NCI-H2081 (cell line): ENCODE measurements around the gene IL36A.

Experiments
- DNase-seq, 2 experiments: peaks; one replicate each; lab custom pipeline; 2025; lab: John Stamatoyannopoulos, UW

IL36A gene

GRCh38 chr2:113050921-113051895 lies 45.9 kb downstream of the IL36A start:
- DNase-seq: no peak

DNA sequence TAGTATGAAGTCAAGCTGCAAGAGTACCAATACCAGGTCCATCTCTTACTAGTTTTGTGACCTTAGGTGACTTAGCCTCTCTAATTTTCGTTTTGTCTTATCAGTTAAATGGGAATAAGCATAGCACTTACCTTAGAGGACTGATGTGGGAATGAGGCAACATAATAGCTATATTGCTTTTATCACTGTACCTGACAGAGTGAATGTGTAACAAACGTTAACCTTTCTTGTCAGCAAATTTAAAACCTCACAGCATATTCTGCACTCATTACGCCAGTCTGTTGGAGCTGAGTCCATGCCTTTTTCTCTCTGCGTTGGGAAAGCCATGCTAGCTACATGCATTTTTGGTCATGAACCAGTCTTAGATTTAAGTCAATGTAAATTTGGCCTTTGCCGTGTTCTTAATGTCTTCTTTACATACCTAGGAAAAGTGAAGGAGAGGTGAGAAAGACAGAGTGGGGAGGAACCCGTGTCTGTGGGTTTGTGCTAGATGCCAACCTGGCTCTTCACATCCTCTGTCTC lies 47.2 kb downstream of the IL36A start, which contains the start of gene IL36B:
Gene IL36B (minus strand): TSS at position 472 of the 522 bp plus-strand sequence.
- no peak for DNase-seq

GRCh38 chr2:113053666-113054065 lies 48.4 kb downstream of the IL36A start:
- no peak for DNase-seq

DNA sequence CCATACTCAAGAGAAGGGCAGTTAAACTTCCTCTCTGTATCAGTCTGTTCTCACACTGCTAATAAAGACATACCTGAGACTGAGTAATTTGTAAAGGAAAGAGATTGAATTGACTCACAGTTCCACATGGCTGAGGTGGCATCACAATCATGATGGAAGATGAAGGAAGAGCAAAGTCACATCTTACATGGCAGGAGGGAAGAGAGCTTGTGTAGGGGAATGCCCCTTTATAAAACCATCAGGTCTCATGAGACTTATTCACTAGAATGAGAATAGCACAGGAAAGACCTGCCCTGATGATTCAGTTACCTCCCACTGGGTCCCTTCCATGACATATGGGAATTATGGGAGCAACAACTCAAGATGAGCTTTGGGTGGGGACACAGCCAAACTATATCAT lies 48.8 kb downstream of the IL36A start:
- no peak for DNase-seq

GRCh38 chr2:113056521-113056920 lies 51.3 kb downstream of the IL36A start:
- no peak for DNase-seq

DNA sequence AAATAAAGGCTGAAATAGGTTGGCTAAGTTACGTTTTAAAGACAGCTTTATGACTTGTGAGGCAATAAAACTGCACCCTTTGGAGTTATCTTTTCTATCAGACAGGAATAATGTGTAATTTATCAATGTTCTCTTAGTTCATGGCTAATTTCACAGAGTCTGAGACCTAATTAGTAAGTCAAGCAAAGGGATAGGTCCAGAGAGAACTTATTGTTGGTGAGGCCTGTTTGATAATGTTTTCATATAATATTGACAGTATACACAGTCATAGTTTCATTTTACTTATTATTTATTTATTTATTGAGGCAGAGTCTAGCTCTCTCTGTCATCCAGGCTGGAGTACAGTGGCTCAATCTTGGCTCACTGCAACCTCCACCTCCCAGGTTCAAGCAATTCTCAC lies 51.9 kb downstream of the IL36A start:
- DNase-seq: no peak
